ENCODE data around the gene KRTAP10-10. TPM values are rescaled to one million over a fixed set of nuclear protein-coding genes. Genes with fewer than 3 reads are reported as not detected.

KRTAP10-10 gene
- total and polyA plus RNA-seq, 2 of the 8 experiments (the other 6 are each of a cell fraction or from before 2014, with no cell fraction given), result not detected

GRCh38 chr21:44599264-44600029, 37.7 kb upstream of the KRTAP10-10 start (continued):
- no peak for TF ChIP-seq RBBP5 (IDR thresholded peaks at IDR 0.05; ENCODE audit: borderline replicate concordance, low read depth, low read length)
- no peak for TF ChIP-seq BRCA1 (IDR thresholded peaks at IDR 0.05; ENCODE audit: low read depth, low read length)
- no peak for TF ChIP-seq SUZ12 (IDR thresholded peaks at IDR 0.05; ENCODE audit: low read length)
- no peak for TF ChIP-seq CHD1 (IDR thresholded peaks at IDR 0.05; ENCODE audit: low read depth, low read length)
- TF ChIP-seq GTF2F1 (IDR thresholded peaks at IDR 0.05; ENCODE audit: borderline replicate concordance, low read depth, low read length), result no peak
- TF ChIP-seq RNF2 (IDR thresholded peaks at IDR 0.05; ENCODE audit: borderline replicate concordance, low read depth, low read length, missing control alignments, poor library complexity, severe bottlenecking), result no peak
- no peak for TF ChIP-seq NRF1 (IDR thresholded peaks at IDR 0.05; ENCODE audit: low read depth, low read length)
- TF ChIP-seq, protein P1, sequence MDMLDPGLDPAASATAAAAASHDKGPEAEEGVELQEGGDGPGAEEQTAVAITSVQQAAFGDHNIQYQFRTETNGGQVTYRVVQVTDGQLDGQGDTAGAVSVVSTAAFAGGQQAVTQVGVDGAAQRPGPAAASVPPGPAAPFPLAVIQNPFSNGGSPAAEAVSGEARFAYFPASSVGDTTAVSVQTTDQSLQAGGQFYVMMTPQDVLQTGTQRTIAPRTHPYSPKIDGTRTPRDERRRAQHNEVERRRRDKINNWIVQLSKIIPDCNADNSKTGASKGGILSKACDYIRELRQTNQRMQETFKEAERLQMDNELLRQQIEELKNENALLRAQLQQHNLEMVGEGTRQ (IDR thresholded peaks at IDR 0.05; ENCODE audit: low read length), result no peak
- TF ChIP-seq MAFK (IDR thresholded peaks at IDR 0.05; ENCODE audit: low read depth, low read length), result no peak
- no peak for TF ChIP-seq SP1 (IDR thresholded peaks at IDR 0.05; ENCODE audit: low read depth, low read length)

Measured in H1 (cell line).